A204.1 (cell line): ENCODE results near the gene PRDM11.

ENCODE experiments used
- FAIRE-seq: peaks from 2 replicates; lab custom pipeline; 2012; peaks lifted over from hg19 to GRCh38; lab: Jason Lieb, UNC

The PRDM11 gene

DNA sequence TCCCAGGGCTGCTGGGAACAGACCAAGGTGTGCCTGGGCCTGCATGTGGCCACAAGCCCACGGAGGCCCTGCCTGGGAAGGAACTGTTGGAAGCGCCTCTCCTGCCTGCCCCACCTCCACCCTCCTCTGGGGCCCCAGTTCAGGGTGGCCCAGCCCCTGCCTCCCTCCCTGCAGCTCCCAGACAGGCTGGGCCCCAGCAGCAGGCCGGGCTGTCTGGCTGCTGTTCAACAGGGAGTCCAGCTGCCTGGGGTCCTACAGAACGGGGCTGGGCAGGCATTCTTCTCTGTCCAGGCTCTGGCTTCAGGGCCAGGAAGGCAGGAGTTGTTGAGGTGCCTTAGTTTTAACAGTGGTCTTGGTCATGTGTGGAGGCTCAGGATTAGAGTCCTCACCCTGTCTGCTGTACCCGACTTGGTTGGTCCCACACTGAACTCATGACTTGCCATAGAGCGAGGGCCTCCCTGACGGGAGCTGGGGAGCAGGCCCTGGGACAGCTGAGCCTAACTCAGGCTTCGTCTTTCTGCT, 11.8 kb downstream of the PRDM11 start:
- FAIRE-seq = no peak

DNA sequence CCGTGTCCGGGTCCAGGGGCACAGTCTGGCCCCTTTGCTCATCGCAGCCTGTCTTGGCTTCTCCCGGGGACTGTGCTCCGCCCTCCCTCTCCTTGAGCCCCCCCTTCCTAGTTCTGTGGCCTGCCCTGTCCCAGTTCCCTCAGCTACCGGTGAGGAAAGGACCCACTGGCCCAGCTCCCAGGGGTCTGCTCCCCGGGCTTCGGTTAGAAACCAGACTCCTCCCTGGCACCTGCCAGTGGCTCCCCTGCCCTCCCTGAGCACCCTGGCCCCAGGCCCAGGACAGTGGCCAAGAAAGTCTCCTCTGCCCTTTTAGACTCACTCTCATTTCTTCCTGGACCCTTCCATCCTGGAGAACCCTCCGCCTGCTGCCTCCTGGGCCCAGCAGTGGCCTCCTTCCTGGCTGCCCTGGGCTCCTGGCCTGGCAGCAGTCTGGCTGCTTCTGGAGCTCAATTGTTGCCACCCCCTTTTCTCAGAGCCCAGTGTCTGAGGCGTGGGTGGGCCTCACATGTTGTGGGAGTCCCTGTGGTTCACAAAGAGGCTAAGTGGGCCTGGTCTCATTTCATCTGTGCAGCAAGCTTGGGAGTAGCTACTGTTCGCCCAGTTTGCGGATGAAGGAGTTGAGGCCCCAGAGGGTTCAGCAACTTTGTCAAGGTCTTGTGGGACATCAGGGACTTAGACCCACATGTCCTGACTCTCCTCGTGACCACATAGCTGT, 12.6 kb downstream of the PRDM11 start:
- FAIRE-seq = no peak

DNA sequence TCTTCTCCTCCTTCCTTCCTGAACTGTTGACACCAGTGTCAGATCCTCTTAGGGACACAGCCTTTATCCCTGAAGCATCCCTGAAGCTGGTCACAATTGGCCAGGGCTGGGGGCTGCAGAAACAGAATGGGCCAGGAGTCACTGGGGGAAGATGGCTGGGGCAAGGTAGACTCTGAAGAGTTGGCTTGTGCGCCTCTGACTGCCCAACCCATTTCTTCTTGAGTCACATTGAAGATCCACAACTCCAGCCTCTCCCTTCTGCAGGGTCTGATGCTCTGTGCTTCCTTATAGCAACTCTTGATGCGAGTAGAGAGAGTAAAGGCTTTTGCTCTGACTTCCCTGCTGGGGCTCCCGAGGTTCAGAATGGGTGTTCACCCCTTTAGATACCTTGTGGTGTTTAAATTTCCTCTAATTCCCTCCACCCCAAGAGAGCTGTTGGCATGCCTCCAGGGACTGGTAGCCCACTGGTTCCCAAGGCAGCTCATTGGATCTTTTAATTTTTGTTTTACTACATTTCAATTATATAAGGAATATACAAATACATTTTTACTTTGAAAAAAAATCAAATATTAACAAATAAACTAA, 13.4 kb downstream of the PRDM11 start:
- FAIRE-seq = no peak

DNA sequence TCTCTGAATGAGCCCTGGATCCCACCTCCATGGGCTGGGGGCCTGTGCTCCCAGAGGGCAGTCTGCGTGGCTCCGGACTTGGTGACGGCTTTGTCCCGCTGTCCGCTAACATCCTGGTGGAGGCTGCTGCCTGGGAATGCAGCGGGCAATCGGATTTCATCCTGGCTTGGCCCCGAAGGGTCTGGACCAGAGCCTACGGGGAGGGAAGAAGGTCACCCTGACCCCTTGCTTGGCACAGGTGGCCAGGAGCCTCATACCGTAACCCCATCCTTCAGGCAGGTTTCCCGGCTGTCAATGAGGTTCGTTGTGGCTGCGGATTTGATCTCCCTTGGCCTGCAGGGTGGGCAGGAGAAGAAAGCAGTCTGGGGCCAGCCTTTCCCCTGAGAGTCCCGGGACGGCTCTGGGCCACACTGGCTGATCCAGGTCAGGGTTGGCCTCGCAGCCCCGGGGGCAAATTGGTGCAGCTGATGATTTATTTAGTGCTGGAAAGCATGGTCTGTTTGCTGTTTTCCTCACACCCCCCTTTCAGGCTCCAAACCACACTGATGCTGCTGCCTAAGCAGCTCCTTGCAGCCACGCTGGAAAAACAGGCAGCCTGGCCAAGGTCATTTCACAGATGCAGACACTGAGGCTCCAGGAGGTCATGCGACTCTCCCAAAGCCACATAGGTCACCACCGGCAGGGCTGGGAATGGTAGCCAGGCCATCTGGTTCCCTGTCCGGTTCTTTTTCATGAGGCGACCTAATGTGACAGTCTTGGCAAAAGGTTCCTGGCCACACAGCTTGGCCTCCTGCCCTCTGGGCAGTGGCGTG, 15.0 kb downstream of the PRDM11 start:
- FAIRE-seq = no peak

DNA sequence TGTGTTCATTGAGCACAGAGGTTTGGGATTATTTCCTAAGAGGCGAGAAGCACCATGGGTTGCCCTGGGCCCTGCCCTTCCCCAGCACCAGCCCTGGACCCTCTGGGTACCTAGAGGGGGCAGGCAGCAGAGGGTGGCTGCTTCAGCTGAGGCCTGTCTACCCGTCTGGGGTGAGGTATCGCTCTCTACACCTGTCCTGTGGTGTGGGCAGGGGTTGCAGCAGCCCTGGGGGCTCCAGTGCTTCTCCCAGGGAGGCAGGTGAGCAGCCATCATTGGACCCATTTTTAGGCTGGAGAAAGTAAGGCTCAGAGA, 15.6 kb downstream of the PRDM11 start:
- no peak for FAIRE-seq

DNA sequence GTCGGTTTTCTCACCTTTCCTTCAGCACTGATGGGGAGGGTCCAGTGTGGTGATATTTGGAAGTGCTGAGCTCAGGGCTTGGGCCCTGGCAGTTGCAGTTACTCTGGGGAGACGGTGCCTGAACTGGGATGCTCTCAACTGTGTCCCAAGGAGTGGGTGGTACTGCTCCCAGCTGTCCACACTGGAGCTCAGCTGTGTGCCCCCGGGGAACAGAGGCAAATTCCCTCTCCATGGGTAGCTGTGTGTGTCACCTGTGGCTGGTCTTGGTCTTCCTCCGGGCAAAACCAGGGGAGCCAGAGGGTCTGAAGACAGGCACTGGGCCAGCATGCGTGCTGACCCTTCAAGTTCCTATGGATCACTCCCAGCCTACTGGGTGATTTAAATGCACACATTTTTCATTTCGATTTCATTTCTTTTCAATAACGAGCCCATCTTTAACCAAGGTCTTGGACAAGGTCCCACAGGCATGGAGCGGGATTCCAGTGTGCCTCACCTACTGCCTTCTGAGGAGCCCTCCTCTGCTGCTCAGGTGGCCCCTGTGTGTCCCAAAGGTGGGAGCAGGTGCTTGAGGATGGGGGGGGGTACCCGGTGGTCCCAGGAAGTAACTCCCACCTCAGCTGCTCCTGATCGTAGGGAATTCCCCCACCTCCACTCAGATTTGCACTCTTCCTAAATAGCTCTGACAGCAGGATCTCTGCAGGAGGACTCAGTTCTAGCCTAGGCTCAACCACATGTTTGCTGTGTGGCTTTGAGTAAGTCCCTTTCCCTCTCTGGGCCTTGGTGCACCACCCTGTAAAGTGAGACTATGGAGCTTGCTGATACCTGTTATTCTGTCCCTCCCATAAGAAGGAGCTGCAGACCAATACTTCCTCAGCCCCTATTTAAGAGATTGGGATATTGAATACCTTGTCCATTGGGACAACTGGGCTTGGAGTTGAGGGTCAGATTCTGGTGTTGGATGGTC, 16.8 kb downstream of the PRDM11 start:
- FAIRE-seq = no peak

DNA sequence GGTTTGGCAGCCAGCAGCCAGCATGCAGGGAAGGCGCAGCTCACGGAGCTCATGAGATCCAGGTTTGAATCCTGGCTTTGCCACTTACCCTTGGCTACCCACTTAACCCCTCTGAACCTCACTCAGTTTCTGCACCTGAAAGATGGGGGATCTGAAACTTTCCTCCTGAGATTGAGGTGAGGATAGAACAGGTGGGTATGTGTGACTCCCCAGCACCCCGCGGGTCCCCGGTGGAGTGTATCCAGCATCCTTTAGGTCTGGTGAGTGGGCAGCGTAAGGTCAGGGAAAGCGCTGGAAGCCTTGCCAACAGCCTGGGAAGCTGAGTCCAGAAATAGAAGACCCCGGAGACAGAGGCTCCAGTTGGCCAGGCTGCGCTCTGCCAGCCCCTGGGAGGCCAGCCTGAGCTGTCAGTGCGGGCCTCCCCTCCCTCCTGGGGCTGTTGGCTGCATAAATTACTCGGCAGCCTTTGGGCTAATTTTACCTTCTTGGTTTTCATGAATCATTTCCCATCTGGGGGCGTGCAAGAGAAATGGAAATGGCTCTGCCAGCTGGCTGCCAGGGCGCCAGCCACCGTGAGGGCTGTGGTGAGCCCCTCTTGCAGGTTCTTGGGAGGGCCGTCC, 17.6 kb downstream of the PRDM11 start:
- FAIRE-seq = no peak

DNA sequence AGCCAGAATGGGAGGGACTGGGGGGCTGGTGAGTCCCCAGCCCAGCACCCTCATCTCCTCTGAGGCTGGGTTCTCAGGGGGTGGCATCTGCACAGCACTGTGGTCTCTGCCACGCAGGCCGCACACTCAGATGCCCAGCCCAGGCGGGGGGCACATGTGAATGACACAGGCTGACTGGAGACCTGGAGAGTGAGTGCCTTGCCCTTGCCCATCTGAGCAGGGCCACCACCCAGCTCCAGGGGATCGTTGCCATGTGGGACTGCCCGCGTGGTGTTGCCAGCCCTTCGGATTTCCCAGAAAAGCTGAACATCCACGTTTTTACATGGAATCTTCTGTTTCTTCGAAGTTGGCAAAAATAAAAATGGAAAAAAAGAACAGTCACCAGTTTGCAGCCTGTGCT, 18.9 kb downstream of the PRDM11 start:
- FAIRE-seq = no peak

DNA sequence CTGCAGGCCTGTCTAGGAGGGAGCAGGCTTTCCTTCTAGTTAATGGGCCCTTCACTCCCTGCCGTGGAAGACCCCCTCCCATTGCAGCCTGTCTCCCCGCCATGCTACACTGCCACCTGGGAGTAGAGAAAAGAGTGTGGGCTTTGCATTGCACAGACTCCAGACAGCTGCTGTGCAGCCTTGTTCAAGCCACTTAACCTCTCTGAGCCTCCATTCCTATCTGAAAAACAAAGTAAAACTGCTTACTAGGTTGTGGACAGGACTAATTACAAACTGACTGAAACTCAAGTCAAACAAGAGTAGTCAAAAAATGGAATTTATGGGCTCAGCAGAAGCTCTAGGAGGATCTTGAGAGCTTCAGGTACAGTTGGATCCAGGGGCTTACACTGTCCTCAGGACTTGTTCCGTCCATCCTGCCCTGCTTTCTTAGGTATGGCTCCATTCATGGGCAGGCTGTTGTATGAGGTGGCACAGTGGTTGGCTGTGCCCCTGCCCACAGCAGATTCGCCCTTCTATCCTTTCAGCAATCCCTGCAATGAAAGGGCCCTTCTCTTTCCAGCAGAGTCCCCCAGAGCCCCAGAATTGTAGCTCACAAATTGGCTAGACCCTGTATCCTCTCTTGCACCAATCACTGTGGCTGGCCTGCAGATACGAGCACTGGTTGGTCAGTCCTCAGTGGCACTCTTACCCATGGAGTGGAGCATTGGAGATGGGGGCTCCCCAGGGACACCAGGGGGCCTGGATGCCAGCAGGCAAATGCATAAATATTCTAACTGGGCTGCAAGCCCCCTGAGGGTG, 19.6 kb downstream of the PRDM11 start:
- FAIRE-seq = no peak

DNA sequence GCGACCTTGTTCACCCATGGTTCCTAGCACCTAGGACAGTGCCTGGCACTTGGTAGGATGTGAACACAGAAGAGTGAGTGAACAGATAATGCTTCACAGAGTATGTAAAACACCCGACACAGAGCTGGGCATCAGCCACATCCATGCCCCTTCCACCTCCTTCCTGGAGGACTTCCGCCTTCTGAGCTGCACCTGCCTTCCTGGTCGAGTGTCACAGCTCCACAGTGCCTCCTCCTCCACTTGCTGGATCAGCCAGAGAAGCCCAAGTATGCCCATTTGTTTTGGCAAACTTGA, 20.1 kb downstream of the PRDM11 start:
- FAIRE-seq = no peak

DNA sequence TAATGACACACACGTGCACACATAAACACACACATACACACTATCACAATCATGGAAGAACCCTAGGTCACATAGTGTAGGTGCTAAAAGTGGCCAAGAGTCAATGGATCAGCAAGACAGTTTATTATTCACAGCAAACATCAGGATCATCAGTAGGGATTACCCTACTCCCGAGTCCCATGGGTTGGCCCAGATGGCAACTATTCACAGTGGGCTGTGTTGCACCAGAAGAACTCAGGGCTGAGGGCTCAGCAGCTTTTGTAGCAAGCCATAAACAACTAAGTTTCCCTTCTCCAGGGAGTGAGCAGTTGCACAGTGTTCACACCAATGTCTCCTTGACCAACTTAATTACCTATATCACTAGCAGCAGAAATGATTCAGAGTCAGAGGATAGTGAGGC, 20.8 kb downstream of the PRDM11 start:
- FAIRE-seq = no peak

DNA sequence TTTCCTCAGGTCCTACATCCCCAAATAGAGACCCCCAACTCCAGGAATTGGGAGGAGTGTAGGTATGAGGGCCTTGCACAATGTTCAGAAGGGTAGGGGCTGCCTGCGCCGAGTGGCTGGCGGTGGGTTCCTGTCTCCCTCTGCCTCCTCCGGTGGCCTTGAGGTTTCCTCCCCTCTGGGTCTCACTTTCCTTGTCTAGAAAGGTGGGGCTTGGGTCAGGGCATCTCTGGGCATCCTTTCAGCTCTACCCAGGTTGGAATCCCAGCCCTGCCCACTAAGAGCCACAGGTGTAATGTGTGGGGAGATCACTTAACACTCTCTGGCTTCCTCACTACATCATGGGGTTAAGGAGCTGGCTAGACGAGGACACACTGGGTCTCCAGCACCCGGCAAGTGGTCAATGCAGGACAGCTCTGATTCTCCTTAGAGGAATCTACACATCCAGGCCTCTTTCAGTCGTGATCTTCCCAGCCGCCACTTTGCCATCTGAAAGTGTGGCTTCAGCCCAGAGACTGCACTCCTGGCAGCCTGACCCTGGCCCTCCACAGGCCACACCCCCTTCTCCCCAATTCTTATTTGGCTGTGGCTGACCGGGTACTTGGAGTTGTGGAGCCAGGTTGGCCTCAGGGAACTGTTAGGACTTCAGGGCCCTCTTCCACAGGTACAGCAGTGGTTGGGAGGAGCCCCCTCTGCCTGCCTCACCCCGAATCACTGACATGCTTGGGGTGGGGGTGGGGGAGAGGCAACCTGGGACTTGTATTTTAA, 22.1 kb downstream of the PRDM11 start:
- no peak for FAIRE-seq

DNA sequence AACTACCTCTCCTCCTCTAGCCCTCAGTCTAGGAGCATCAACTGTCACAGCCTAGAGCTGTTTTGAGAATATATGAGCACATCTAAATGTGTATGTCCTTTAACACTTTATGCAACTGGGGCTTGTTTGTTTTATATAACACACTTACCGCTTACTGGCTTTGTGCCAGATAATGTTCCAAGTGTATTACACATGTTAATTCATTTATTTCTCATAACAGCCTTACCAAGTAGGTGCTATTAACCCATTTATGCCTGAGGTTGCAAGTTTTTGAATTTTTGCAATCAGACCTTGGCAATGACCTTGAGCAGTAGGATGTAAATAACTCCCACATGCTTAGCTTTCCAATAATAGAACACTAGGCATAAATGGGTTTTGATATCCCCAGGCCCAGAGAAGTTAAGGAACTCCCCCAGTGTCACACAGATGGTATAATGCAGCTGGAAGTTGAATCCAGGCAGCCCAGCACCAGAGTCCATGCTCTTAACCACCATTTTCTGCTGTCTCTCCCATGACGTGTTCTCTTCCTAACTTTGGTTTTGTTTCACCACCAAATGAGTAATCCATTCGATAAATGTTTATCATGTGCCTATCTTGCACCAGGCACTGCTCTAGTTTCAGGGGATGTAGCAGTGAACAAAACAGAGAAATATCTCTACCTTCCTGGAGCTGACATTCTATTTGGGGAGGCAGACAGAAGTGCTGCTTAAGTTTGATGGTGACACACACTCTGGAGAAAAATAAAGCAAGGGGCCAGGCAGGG, 23.1 kb downstream of the PRDM11 start:
- FAIRE-seq = no peak

DNA sequence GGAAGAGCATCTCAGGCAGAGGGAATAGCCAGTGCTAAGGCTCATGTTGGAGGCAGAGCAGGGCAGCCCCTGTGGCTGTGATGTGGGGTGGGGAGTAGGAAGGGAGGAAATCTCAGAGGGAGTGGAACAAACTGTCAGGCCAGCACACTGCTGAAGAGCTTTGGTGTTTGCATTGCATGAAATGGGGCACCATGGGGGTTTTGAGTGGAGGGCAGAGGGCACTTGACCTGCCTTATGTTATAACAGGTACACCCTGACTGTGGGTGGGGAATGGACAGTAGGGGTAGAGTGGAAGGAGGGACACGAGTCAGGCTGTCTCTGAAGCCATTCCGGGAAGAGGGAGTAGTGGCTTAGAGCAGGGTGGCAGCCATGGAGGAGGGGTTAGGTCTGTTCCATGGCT, 24.0 kb downstream of the PRDM11 start:
- no peak for FAIRE-seq

DNA sequence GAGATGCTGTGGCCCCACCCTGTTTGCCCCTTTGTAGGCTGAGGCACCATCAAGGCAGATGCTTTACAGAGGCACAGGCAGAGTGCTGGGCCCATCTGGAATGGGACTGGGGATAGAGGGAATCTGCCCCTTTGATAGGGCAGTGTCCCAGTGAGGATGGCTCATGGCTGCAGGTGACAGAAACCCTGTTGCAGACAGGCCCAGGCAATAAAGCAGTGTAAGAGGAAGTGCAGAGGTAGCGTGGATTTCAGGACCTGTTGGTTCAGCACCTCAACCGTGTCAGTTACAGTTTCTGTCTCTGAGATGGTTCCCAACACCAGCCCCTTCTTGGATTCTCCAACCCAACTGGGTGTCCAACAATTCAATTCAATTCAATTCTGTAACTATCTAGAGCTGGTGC, 25.1 kb downstream of the PRDM11 start:
- FAIRE-seq = no peak

DNA sequence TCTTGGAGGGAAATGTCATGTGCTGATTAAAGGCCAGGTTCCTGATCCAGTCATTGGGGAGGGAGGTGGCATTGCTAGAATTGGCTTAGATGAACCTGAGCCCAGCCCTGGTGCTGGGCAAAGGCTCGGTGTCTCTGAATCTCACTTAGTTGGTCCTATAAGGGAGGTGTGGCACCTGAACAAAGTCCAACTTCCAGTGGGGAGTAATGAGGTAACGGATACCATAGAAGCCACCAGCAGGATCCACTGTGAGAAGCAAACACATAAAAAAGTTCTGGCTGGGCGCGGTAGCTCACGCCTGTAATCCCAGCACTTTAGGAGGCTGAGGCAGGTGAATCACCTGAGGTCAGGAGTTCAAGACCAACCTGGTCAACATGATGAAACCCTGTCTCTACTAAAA, 26.6 kb downstream of the PRDM11 start:
- FAIRE-seq = no peak

DNA sequence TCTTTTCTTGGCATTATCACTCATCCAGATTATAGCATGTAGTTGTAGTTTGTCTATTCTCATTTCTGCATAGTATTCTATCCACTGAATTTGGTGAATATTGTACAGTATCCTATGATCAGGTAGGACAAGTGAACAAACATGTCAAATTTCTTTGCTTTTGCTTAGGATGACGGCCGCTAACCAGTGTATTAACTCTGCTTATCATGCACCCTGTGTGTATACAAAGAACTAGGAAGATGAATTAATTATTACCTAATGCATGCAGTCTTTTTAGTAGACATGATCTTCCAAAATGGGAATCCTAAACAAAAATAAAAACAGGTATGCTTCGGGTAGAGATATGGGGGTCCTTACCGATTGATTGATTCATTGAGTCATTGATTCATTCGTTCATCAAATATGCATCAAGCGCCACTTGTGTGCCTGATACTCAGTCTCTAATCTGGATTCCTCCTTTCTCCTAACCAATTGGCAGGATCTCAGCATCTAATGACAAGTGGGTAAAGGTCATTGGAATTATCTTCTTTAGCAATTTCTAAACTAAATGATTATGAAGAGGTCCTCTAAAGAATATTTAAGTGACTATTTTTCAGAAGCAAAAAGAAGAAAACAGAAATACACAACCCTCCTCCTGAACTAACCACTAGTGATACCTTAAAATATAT, 27.9 kb downstream of the PRDM11 start:
- FAIRE-seq = no peak

DNA sequence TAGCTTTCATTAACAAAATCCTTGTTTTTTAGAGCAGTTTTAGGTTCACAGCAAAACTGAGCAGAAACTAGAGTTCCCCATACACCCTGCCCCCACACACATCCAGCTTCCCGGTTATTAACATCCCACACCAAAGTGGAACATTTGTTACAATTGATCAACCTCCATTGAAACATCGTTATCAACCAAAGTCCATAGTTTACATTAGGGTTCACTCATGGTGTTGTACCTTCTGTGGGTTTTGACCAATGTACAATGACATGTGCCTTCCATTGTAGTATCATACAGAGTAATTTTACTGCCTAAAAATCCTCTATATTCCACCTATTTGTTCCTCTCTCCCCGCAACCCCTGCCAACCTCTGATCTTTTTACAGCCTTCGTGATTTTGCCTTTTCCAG, 28.5 kb downstream of the PRDM11 start:
- no peak for FAIRE-seq

DNA sequence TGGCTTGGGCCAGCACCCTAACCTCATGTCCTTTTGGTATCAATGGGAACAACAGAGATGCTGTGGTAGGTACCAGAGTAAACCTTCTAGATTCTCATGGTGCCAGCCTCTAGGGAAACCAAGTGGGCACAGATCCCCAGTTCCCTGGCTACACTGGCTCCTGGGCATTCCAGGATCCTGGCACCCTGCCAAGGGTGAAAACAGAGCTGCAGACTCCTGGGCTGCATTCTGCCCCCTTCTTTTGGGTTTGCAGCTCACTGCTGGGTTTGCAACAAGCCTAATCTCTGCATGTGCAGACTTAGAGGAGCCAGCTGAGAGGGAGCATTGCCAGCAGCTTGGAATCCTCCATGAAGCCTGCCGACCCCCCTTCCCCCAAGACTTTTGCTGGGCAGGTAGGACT, 30.6 kb downstream of the PRDM11 start:
- no peak for FAIRE-seq
